Activated CD4-positive, alpha-beta T cell treated with anti-CD3 and anti-CD28 coated beads, Interleukin-2, amount 50 U/mL, for 16 hours (primary cell): ENCODE data around the gene ZHX3.

Experiments used
- DNase-seq: peaks from one replicate; pipeline ENCODE4 v3.0.0-alpha.2; 2020

Gene ZHX3

DNA sequence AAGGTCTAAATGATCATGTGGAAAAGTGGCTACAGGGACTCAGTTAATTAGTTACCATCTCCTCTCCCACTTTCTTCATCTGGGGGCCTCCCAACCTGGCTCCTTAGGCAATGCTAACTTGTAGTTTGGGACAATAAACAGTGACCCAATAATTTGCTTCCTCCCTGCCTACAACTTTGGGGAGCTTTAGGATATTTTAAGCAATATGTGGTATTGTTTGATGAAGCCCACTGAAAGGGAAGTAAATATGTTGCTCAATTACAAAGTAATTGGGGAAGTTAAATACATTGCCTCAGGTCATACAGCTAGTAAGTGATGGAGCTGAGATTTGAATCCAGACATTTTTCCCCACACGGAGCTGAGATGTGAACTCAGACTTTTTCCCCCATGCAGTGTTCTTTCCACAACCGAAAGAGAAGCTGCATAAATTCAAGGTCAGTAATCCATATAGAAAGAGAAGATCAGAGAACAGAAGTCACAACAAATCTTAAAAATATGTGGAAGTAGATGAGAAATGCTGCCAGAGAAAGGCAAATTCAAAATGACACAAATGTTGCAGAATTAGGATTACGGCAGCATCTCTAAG is 26.6 kb downstream of the ZHX3 start:
- no peak for DNase-seq

DNA sequence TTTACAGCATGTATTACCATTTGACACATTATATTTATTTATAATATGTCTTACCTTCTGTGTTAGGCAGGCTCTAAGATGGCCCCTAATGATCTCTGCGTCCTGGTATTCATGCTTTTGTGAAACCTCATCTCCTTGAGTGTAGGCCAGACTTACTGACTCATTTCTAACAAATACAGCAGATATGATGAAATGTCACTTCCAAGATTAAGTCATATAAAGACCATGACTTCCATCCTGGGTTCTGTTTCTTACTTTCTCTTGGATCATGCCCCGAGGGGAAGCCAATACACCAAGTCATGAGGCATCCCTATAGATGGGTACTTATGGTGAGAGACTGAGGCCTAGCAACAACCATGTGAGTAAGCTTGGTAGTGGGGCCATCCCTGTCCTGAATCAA is 30.2 kb downstream of the ZHX3 start:
- peak; percentile 24 for DNase-seq

DNA sequence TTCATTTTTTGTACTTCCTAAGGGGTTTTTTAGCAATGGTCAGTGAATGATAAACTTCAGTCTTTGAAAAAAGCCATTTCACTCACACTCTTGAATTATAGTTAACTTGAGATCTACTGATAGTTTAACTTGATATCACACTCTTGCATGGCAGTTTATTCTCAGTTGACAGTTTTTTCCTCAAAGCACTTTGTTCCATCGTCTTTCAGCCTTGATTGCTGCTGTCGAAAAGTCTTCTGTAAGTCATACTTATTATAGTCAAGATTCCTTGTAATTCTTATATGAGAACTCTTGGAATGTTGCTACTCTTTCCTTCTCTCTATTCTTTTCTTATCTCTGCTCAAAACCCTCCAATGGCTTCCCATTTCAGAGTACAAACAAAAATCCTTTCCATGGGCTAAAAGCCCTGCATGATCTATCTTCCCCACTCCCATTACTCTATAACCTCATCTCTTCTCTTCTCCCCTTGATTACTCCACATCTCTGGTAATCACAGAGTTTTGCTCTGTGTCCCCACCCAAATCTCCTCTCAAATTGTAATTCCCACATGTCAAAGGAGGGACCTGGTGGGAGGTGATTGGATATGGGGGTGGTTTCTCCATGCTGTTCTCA is 31.2 kb downstream of the ZHX3 start:
- no peak for DNase-seq

GRCh38 chr20:41279546-41280225 is 37.8 kb downstream of the ZHX3 start:
- DNase-seq, result no peak

GRCh38 chr20:41278936-41279335 is 38.6 kb downstream of the ZHX3 start:
- DNase-seq, result no peak

GRCh38 chr20:41277049-41277448 is 40.5 kb downstream of the ZHX3 start:
- no peak for DNase-seq

DNA sequence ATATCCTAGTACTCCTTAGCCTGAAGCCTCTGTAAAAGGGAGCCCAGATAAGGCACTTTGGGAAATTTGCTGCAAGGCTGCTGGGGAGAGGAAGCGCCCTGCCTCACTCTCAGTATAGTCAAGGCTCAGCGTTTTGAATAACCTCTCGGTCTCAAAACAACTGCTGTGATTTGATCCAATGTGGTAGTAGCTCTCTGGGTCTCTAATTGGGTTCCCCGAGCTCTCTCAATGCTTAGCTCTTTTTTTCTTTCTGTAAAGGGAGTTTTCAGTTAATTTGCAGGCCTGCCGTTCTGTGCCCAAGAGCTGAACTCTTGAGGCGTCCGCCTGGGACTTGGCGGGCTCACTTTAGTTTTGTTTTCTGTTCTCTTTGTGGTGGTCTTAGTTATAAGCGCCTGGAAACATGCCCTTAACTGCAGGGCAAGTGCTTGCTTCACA is 41.2 kb downstream of the ZHX3 start:
- no peak for DNase-seq

DNA sequence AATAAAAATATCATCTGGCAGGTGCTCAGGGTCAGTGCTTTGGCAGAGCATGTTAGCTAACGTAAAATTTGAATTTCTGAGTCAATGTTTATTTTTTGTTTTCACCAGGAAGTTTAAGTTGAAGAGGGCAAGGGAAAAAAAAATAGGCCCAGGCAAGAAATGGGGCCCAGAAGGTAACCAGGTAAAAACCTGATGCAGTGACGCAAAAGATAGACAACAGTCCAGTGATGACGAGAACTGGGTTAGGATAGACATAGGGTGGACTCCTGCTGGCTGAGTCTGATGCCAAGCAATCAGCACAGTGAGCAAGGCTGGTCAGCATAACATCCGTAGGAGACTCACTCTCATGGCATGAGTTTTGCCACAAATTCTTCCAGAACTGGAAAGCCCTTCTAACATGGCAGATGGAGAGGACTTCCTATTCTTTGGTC is 42.2 kb downstream of the ZHX3 start:
- DNase-seq, result no peak

- no peak for DNase-seq
Observed at GRCh38 chr20:41274152-41274551, 43.4 kb downstream of the ZHX3 start.

GRCh38 chr20:41273445-41273844 is 44.1 kb downstream of the ZHX3 start:
- no peak for DNase-seq

DNA sequence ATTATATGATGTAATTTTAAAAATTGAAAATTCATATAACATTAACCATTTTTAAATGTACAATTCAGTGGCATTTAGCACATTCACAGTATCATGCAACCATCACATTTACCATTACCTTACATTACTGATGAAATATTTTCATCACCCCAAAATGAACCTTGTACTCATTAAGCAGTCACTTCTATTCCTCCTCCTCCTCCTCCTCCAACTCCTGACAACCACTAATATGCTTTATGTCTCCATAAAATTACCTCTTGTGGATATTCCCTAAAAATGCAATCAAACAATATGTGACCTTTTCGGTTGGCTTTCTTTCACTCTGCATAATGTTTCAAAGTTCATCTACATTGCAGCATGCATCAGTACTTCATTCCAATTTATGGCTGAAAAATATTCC is 45.2 kb downstream of the ZHX3 start:
- no peak for DNase-seq

- no peak for DNase-seq
Observed at GRCh38 chr20:41268917-41269652, 48.4 kb downstream of the ZHX3 start.

DNA sequence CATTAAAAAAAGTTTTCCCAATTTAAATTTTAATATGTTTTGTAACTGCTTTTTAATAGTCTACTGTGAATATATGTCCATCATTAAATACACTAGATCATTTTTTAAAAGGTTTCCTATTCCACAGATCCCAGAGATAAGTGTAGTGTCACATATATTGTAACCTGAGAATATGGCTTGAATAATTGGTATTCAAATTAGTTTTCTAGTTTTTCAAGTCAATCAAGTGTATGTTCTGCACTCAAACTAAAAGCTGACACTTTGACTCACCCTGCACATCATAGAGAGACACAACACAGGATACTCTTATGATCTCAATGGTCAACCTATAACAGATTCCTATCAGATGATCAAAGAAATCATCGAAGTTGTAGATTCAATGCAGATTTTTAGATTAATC is 49.1 kb downstream of the ZHX3 start:
- DNase-seq, result no peak

DNA sequence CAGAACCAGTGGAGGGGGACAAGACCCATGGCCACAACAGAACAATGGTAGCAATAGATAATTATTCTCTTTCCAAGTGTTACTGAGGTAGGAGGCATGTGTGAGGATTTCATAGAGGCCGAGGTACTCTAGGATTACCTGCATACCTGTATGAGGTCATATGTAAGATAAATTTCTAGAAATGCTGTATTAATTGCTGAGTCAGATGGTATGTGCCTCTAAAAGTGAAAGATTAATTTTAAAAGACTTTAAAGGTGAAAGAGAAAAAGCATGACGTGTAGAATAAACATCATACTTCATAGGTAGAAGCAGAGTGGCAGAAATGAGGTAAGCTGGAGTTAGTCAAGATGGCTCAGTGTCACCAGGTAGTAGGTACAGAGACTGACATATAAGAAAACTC is 51.6 kb downstream of the ZHX3 start:
- DNase-seq, result no peak

- DNase-seq, result no peak
Observed at GRCh38 chr20:41264819-41265218, 52.7 kb downstream of the ZHX3 start.

DNA sequence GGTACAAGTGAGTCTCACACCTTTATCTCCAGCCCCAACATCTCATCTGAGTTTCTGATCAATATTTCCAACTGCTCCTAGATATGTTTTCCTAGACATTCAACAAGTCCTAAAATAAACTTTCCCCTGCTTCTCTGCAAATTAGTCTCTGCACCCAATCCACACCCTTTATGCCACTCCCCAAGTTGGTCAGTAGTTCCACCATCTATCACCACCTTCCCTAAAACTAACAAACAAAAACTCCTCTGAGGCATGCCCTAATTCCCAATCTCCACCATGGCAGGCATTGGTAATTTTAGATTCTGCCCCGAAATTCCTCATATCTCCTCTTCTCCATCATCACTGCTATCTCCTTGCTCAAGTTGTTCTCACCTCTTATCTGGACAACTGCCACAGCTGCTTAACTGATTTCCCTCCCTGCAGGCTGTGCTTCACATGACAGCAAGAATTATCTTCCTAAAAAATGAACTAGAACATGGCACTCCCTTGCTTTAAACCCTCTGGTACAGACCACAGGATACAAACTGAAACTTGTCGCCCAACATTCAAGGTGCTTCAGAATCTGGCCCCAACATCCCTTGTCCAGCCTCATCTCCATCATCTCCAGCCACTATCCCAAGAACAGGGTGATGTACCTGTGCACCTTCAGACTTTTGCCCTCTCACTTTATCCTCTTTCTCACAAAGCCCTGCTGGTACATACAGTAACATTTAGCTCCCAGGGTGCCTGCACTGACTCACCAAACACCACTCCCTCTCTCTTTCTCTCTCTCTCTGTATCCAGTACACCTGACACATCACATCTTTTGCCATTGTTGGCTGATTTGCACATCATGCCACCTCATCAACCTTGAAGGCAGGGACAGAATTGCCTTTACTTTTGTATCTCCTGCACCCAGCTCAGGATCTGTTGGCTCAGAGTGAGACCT is 55.5 kb downstream of the ZHX3 start:
- DNase-seq, result no peak

DNA sequence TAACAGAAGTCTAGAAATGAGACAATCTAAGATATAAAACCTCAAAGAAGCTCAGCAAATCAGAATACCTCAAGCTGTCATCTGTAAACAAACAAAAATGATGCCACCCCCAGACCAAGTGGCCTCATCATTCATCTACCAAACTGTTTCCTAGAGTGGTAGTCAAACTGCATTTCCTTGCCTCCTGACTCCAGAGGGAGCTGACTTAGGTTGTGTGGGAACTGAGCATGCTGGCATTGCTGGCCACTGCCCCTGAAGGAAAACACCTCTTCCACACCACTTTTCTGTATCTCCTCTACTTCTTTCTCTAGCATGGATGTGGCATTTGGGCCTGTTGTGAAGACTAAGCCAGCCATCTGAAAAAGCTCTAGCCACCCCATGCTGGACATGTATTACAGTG is 56.3 kb downstream of the ZHX3 start:
- no peak for DNase-seq

DNA sequence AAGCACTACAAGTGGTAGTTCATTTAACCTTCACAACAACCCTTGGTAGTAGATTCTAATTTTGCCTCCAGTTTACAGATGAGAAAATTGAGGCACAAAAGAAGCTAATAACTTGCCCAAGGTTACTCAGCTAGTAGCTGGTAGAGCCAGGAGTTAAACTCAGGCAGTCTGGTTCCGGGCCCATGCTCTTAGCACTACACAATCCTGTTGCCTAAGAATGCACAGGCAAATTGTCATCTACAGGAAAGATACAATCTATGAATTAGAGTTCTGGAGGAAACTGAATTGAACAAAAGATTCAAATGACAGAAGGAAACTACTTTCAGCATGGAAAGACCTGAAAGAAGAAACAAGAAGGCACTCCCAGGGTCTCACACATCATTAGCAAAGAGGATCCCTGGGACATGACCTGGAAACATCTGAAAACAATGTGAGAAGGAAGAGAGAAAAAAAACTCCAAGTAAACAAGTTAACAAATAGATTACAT is 56.8 kb downstream of the ZHX3 start:
- no peak for DNase-seq

GRCh38 chr20:41259309-41259708 is 58.2 kb downstream of the ZHX3 start:
- DNase-seq, result no peak

- DNase-seq, result no peak
Observed at GRCh38 chr20:41258474-41258873, 59.1 kb downstream of the ZHX3 start.

GRCh38 chr20:41256516-41256915 is 61.0 kb downstream of the ZHX3 start:
- DNase-seq, result no peak

DNA sequence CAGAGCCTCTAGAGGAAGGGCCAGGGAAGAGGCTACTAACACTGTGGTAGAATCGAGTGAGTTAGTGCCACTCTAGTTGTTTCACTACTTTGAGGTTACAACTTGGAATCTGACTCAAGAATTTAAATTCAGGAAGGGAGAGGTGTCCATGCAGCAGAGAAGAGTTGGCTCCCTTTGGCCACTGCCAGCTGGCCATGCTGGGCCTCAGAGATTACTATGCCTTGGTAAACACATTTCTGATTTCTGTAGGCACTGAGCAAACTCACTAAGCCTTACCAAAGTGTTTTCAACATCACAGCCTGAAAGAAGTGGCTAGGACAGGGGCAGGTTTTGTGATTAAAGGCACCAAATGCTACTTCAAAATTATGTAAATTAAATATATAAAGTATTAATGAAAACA is 61.9 kb downstream of the ZHX3 start:
- DNase-seq, result no peak
